GM06990 (cell line): Measurements from ENCODE around the gene CYP2E1.

ENCODE experiments used
- DNase-seq: peaks from one replicate; pipeline ENCODE4 v3.0.0-alpha.2; 2011; ENCODE audit not compliant: insufficient read length; ENCODE audit errors: extremely low read depth
- H3K27me3 ChIP-seq: replicated peaks from 2 replicates; pipeline ENCODE4 v1.6.0; 2011; ENCODE audit warnings: low read length; ENCODE audit not compliant: control insufficient read depth, insufficient read depth
- H3K36me3 ChIP-seq: 2 replicates; pipeline ENCODE4 v1.5.1; 2011; ENCODE audit warnings: low read length; ENCODE audit not compliant: control insufficient read depth, insufficient read depth
- H3K4me3 ChIP-seq: replicated peaks from 2 replicates; pipeline ENCODE4 v1.5.1; 2011; ENCODE audit warnings: low read depth, mild to moderate bottlenecking, control low read depth, low read length
- TF ChIP-seq, protein P1 (sequence below): IDR thresholded peaks from 2 replicates; pipeline ENCODE4 v1.5.1; 2011; ENCODE audit warnings: low read length, control low read depth, mild to moderate bottlenecking, inconsistent platforms; ENCODE audit not compliant: insufficient read depth, poor library complexity, severe bottlenecking

Gene CYP2E1

DNA sequence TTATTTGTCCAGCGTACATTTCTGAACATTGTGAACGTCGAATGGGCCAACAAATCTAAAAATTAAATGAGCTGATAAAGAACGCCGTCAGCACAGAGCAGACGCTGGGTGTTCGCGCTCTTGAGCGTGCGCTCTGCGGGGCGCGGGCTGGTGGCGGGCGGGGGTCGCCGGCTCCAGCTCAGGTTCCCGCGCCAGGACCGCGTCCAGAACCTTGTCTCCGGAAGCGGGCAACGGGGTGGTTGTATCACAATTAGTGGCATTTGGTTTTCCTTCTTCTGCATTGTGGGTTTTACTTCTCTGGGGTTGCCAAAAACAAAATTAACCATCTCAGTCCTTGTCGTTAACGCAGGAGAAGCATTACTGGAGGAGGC is 2.4 kb downstream of the CYP2E1 start:
- Histone ChIP-seq H3K4me3 (no peak overlapping the region), H3K27me3 (no peaks in the 10 kb centered on the region; the same call in none of the 2 replicates), H3K36me3 (no peaks in the 10 kb centered on the region)
- TF ChIP-seq, protein P1, sequence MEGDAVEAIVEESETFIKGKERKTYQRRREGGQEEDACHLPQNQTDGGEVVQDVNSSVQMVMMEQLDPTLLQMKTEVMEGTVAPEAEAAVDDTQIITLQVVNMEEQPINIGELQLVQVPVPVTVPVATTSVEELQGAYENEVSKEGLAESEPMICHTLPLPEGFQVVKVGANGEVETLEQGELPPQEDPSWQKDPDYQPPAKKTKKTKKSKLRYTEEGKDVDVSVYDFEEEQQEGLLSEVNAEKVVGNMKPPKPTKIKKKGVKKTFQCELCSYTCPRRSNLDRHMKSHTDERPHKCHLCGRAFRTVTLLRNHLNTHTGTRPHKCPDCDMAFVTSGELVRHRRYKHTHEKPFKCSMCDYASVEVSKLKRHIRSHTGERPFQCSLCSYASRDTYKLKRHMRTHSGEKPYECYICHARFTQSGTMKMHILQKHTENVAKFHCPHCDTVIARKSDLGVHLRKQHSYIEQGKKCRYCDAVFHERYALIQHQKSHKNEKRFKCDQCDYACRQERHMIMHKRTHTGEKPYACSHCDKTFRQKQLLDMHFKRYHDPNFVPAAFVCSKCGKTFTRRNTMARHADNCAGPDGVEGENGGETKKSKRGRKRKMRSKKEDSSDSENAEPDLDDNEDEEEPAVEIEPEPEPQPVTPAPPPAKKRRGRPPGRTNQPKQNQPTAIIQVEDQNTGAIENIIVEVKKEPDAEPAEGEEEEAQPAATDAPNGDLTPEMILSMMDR: no peak
- DNase-seq: no peak

GRCh38 chr10:133530506-133530905 is 3.3 kb downstream of the CYP2E1 start:
- Histone ChIP-seq H3K36me3 (no peaks in the 10 kb centered on the region), H3K27me3 (no peaks in the 10 kb centered on the region; the same call in none of the 2 replicates), H3K4me3 (no peak overlapping the region)
- TF ChIP-seq, protein P1: no peak
- no peak for DNase-seq

GRCh38 chr10:133532871-133533270 is 5.7 kb downstream of the CYP2E1 start:
- no peak for DNase-seq
- H3K36me3 ChIP-seq: no peaks in the 10 kb centered on the region
- H3K27me3 ChIP-seq: no peaks in the 10 kb centered on the region; the same call in none of the 2 replicates
- TF ChIP-seq, protein P1: no peak
- no peak overlapping the region for H3K4me3 ChIP-seq

DNA sequence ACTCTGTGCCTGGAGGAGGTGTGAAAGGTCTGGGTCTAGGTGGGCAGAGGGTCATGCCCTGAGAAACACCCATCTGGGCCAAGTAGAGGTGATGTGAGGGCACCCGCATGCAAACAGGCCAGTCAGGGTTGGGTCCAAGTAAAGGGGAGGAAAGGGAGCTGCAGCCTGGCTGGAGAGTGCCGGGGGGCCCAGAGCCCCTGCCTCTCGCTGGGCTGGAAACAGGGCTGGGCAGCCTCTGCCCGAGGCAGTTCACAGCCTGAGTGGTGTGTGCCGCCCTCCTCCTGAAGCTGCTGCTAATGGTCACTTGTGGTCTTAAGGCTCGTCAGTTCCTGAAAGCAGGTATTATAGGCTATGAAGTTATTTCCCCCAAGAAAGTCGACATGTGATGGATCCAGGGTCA is 7.3 kb downstream of the CYP2E1 start:
- no peaks in the 10 kb centered on the region; the same call in none of the 2 replicates for H3K27me3 ChIP-seq

GRCh38 chr10:133536198-133536597 is 9.0 kb downstream of the CYP2E1 start:
- TF ChIP-seq, protein P1: no peak
- no peaks in the 10 kb centered on the region for H3K36me3 ChIP-seq
- H3K4me3 ChIP-seq: no peak overlapping the region
- no peak for DNase-seq
- no peaks in the 10 kb centered on the region; the same call in 1 of the 2 replicates for H3K27me3 ChIP-seq

More for the DNA sequence above, 7.3 kb downstream of the CYP2E1 start:
- Histone ChIP-seq H3K4me3 (no peak overlapping the region), H3K36me3 (no peaks in the 10 kb centered on the region)
- no peak for DNase-seq
- TF ChIP-seq, protein P1: no peak
